ENCODE measurements around the gene EVPLL.

DNA sequence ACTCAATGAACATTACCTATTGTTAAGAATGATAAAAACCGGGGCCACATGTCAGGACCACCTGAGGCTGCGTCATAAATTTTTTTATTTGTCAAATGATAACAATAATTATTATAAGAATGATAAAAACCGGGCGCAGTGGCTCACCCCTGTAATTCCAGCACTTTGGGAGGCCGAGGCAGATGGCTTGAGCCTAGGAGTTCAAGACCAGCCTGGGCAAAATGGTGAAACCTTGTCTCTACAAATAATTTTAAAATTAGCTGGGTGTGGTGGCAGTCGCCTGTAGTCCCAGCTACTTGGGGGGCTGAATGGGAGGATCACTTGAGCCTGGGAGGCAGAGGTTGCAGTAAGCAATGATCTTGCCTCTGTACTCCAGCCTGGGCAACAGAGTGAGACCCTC lies 13.4 kb upstream of the EVPLL start:
- TF ChIP-seq, protein P1, sequence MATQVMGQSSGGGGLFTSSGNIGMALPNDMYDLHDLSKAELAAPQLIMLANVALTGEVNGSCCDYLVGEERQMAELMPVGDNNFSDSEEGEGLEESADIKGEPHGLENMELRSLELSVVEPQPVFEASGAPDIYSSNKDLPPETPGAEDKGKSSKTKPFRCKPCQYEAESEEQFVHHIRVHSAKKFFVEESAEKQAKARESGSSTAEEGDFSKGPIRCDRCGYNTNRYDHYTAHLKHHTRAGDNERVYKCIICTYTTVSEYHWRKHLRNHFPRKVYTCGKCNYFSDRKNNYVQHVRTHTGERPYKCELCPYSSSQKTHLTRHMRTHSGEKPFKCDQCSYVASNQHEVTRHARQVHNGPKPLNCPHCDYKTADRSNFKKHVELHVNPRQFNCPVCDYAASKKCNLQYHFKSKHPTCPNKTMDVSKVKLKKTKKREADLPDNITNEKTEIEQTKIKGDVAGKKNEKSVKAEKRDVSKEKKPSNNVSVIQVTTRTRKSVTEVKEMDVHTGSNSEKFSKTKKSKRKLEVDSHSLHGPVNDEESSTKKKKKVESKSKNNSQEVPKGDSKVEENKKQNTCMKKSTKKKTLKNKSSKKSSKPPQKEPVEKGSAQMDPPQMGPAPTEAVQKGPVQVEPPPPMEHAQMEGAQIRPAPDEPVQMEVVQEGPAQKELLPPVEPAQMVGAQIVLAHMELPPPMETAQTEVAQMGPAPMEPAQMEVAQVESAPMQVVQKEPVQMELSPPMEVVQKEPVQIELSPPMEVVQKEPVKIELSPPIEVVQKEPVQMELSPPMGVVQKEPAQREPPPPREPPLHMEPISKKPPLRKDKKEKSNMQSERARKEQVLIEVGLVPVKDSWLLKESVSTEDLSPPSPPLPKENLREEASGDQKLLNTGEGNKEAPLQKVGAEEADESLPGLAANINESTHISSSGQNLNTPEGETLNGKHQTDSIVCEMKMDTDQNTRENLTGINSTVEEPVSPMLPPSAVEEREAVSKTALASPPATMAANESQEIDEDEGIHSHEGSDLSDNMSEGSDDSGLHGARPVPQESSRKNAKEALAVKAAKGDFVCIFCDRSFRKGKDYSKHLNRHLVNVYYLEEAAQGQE (IDR thresholded peaks at IDR 0.05; ENCODE audit: insufficient replicate concordance, low read depth) = no peak
- TF ChIP-seq GABPA (IDR thresholded peaks at IDR 0.05; ENCODE audit: low read depth) (no peak), SPI1 (IDR thresholded peaks at IDR 0.05; ENCODE audit: borderline replicate concordance, low read depth) (no peak), POLR2AphosphoS5 (IDR thresholded peaks at IDR 0.05; ENCODE audit: low read depth) (no peak)
- TF ChIP-seq, protein P2, sequence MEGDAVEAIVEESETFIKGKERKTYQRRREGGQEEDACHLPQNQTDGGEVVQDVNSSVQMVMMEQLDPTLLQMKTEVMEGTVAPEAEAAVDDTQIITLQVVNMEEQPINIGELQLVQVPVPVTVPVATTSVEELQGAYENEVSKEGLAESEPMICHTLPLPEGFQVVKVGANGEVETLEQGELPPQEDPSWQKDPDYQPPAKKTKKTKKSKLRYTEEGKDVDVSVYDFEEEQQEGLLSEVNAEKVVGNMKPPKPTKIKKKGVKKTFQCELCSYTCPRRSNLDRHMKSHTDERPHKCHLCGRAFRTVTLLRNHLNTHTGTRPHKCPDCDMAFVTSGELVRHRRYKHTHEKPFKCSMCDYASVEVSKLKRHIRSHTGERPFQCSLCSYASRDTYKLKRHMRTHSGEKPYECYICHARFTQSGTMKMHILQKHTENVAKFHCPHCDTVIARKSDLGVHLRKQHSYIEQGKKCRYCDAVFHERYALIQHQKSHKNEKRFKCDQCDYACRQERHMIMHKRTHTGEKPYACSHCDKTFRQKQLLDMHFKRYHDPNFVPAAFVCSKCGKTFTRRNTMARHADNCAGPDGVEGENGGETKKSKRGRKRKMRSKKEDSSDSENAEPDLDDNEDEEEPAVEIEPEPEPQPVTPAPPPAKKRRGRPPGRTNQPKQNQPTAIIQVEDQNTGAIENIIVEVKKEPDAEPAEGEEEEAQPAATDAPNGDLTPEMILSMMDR (IDR thresholded peaks at IDR 0.05; ENCODE audit: insufficient read depth, low read length) = no peak

Data from HL-60 (cell line).